ENCODE results near the gene BMPER.
A peak's percentile ranks its signal among the peaks of the same experiment; 100 is the strongest.

The BMPER gene

DNA sequence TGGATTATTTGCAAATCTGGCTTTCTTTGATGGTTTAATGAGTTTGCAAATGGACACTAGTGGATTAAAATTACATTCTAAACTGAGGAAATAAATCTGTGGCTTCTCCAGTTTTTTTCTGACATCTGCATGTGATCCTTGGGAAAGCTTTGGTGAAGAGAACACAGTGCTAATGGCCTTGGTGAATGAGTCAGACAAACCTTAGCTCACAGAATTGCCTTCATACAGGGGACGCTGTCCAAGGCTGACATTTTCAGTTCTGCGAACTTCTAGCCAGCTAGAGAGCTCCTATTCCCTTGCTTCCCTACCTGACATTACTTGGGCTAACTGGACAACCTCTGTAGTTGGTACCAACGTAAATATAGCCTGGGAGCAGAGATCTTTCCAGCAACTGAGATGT, 21.2 kb downstream of the BMPER start:
- DNase-seq, result no peak

DNA sequence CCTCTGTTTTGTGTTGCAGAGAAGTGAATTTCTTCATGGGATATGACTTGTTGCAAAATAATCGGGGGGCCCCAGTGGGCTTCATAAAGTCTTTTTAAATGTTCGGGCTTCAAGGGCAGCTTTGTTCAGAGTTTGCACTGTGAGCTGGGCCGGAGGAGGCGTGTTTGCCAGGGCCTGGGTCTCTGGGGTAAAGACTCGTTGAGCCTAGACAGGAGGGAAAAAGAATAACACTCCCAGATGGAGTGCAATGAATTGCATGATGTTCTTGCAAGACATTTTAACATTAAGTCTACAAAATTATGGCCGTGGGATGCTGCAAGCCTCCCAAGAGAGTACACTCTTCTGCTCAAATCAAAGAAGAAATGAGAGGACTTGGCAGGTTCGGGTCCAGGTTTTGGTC, 23.6 kb downstream of the BMPER start:
- DNase-seq, result no peak

- DNase-seq, result no peak
These were observed 26.9 kb downstream of the BMPER start for GRCh38 chr7:33932221-33932620.

DNA sequence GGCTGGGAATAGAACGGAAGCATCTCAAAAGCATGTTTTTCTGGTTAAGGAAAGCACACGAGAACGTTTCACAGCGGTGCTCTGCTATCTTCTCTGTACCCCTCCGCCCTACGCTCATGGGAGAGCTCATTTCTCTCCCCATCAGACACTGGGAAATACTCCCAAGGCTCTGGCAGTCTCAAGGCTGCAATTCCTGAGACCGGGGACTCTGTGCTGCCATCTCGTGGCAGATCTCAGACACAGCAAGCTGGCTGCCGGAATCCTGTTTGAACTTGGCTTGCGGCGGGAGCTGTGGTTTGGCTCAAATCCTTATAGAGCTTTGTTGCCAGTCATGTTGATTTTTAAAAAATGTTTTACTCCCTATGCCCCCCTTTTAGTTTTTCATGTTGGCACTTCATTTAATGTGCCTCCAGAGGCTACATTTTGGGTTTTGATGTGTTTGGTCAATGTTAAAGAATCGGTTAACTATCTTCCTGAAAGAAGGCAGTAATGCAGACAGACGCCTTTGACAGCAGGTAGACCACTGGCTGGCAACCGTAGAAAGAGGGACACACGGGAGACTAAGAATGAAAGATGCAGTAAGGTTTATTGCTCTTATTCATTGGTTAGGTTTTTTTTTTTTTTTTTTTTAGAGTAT, 27.6 kb downstream of the BMPER start:
- DNase-seq, result peak; percentile 51

GRCh38 chr7:33933611-33934281, 28.4 kb downstream of the BMPER start:
- no peak for DNase-seq

DNA sequence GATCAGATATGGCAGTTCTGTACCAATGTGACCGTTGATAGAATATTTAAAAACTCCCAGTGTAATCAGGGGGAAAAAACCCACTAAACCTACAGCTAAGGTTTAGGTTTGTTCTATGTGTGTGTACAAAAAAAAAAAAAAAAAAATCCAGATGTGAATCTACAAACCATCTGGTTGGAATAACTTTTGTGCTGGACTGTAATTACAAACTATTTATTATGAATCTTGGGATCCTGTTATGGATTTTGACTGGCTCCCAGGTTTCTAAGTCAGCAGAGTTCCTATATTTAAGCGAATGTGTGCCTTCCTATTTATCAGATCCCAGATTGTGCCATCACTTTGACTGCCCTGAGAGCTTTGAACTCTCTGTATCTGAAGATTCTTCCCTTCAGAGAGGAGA, 29.1 kb downstream of the BMPER start:
- no peak for DNase-seq

DNA sequence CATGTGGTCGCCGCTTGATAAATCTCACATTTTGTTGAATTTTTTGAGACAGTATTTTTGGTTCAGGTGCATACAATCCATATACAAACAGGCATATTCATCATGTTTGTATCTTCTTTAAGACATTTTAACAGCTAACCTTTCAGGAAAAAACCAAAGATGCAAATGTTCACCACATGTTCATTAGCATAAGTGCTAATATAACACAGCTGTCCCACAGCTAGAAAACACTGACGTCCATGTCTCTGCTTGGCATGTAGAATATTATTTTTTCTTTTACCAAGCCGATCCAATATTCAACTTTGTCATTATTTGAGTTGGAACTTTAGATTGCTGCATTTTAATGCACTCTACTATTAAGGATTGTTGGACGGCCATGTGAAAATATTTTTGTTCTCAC, 31.2 kb downstream of the BMPER start:
- no peak for DNase-seq

GRCh38 chr7:33937871-33938270, 32.5 kb downstream of the BMPER start:
- no peak for DNase-seq

DNA sequence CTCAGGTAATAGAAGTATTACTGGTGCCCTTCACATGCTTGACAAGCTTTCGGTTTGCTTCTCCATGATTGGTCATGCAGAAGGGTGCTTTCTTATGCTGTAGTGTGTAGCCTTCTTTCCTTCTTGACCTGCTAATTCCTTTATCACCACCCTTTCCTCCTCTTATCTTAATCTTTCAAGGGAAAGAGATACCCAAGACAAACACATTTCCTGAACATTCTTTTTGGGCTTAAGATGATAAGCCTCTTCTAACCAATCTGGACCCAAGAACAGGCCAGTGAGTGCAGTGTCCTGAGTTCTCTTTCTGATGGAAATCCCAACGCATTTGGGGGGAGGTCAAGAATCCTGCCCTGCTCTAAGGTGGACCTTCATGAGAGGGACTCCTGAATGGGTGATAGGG, 33.8 kb downstream of the BMPER start:
- DNase-seq, result no peak

DNA sequence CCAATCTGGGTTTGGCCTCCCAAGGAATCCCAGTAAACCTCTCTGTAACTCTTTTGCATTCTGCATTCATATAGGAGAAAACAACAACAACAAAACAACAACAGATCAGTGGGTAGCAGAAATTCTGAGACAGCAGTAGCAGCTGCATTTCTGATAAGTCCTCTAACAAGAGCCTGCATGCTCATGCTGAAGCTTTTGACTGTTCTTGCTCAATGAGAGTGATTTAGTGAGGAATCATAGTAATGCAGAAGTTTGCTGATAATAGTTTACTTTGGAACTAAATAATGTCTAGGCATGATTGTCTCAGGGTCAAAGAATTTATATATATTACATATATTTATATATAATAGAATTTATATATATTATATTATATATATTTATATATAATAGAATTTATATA, 35.2 kb downstream of the BMPER start:
- DNase-seq, result no peak

DNA sequence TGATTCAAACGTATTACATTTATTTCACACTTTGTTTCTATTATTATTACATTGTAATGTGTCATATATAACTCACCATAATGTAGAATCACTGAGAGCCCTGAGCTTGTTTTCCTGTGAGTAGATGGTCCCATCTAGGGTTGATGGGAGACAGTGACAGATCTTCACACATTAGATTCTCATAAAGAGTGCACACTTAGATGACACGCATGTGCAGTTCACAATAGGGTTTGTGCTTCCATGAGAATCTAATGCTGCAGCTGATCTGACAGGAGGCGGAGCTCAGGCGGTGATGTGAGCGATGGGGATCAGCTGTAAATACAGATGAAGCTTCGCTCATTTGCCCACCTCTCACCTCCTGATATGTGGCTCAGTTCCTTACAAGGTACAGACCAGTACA, 36.1 kb downstream of the BMPER start:
- no peak for DNase-seq

- no peak for DNase-seq
These were observed 40.9 kb downstream of the BMPER start for GRCh38 chr7:33946094-33946699.

DNA sequence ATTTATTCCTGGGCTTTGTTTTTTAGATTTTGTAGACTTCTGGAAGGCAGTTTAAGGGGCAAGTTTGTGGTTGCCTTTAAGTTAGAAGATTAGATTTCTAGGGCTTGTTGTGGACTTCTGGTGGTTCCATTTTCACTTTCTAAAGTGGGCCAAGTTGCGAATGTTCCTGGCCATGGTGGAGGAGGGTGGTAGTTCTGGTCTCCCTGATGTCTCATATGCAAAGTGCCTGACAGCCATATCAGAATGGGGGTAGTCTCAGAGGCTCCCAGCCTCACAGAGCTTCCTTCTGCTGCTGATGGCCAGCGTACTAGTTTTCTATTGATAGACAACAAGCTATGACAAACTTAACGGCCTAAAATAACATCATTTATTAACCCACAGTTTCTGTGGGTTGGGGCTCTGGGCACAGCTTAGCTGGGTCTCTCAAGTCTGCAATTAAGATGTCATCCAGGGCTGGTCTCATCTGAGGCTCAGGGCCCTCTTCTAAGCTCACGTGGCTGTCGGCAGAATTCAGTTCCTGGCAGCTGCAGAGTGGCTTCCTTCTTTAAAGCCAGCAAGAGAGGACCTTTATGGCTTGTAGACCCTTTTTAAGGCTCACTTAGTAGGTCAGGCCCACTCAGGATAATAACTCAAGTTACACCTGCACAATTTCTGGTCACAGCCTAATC, 44.8 kb downstream of the BMPER start:
- DNase-seq, result no peak

- DNase-seq, result no peak
These were observed 47.5 kb downstream of the BMPER start for GRCh38 chr7:33952824-33953223.

DNA sequence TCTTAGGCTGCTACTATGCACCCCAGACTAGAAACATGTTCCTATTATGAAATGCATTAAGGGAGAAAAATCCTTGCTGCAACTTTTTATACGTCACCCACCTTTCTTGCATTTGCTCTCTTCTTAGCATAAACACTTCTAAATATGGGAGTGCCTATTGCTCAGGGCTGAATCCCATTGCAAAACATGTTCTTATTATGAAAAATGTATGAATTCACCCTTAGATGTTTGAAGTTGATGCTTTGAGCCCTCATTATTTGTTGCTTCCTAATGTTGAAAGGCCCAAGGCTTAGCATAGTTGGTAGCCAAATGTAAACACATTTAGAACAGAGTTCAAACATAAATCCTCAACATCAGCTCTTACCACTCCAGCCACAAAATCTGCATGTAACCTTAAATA, 52.8 kb downstream of the BMPER start:
- no peak for DNase-seq

DNA sequence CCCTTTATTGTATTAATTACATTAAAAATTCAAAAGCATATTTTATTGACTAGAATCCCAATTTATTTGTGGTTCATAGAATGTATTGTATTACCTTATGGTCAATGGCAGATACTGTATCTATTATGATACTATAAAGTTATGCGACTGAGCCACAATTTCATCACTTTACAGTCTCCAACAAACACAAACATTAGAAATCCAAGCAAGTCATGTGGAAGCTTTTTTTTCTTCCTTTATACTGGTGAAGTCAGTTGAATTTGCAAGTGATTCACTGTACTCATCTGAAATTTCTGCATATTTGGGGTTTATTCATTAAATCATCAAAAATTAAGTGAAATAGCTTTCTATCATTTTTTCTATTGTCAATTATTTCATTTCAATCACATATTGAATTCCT, 54.3 kb downstream of the BMPER start:
- DNase-seq, result no peak

DNA sequence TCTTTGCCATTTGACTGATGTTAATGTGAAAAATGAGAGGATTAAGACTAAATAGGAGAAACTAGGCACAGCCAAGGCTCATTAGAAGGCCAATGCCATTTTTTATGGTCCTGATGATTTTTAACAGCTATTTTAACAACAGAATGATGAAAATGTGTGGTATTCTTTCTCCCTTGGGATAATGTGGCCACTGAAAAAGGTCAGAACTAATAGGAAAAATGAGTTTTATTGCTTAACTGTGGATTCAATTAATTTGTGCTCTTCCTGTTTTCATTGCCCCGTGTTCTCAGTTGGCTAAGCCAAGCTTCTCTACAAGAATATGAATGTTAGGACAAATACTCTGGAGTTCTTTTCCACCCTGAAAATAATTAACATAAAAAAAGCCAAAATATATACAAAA, 56.6 kb downstream of the BMPER start:
- no peak for DNase-seq

GRCh38 chr7:33964417-33965182, 59.3 kb downstream of the BMPER start:
- no peak for DNase-seq

DNA sequence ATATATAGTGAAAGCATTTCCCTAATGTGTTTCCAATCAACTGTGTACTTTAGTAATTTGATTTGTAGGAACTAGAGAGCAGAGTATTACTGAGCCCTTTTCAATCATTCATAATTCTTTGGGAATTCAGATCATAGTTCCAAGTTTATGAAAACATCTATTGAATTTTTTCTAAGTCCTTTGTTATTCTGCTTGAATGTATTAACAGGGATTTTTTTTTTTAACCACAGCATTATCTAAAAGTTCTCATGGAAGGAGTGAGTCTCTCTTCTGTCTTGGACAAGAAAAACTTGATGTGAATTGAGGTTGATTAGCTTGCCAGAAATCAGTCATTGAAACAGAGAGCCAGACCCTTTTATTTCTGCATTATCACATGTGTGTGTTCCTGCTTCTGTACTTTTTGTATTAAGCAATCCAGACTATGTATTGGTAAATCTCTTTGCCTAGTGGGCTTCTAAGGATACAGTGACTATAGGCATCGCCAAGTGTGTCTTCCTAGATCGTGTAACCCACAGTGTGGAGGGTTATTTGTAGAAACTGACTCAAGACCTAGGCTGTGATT, 59.9 kb downstream of the BMPER start:
- no peak for DNase-seq

DNA sequence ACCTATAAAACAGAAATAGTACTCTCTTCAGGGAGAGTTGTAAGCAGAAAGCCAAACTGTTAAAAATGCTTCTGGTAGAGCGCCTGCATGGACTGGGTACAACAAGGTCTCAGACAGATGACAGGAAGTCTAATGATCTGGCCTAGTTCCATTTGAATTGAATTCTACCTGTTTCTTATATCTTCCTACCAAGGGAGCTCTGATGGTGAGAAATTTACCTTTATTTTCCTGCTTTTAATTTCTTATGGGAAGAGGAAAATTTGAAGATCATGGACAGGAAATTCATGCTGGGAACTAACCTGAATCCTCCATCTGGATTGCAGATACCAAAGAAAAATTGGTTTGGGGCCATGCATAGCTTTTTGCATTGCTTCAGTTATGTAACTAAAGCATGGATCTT, 63.3 kb downstream of the BMPER start:
- no peak for DNase-seq

- DNase-seq, result no peak
These were observed 65.2 kb downstream of the BMPER start for GRCh38 chr7:33970536-33970935.

DNA sequence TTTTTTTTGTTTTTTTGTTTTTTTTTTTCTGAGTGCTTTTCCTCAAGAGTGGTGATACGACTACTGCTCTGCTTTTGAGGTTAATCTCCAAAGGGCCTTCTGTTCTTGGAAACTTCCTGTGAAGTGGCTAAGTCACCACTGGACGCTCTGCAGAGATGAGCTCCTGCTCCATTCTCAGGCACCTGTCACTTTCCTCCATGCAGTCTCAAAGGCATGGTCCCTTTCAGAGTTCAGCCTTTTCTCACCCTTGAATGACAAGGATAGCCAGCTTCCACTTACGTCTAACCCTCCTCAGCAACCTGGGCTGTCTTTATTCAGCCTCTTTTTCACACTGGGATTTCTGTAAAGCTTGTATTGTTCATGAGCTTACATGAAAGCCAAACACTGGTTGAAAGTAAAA, 65.8 kb downstream of the BMPER start:
- no peak for DNase-seq

Measured in NCI-H2029 treated with DMSO at 0.1 percent for 48 hours (cell line).